CD4-positive, alpha-beta T cell (primary cell): ENCODE data around the gene ADAMTS12. TPM values are rescaled to one million over a fixed set of nuclear protein-coding genes. Genes with fewer than 3 reads are reported as not detected.

ENCODE experiments used
- ATAC-seq: fragments of 200-7000 bp; cut with Tn5 transposase; one replicate; pipeline ENCODE4 v1.10.0; 2022; ENCODE audit warnings: mild to moderate bottlenecking; ENCODE audit not compliant: poor library complexity
- CTCF ChIA-PET: fragments of 350-600 bp; sonication (Branson Sonifier 250); formaldehyde crosslinking; loops from one replicate; lab custom pipeline; 2021; ENCODE audit warnings: antibody characterized with exemption, inconsistent platforms; lab: Charles Lee
- POLR2A ChIA-PET: fragments of 350-600 bp; sonication (Branson Sonifier 250); formaldehyde crosslinking; loops from one replicate; lab custom pipeline; 2021; ENCODE audit warnings: antibody characterized with exemption, inconsistent platforms; lab: Charles Lee
- DNase-seq, 14 experiments: peaks; one replicate each; pipeline ENCODE4 v3.0.0-alpha.2; 2013 to 2020; ENCODE audit warnings: mixed read lengths in 2 of 14
- H3K27ac ChIP-seq, 2 donors: one replicate each; pipeline versions ENCODE4 v1.5.1 to v1.7.0; 2013; ENCODE audit warnings: low read length in 2 of 2, low read depth in 1 of 2, mild to moderate bottlenecking in 1 of 2
- H3K27me3 ChIP-seq, 2 experiments: 1 replicate in 1 of 2; 2 replicates in 1 of 2; pipeline versions ENCODE4 v1.6.1 to v1.7.0; 2013; ENCODE audit warnings: low read length in 2 of 2, control low read depth in 1 of 2, mild to moderate bottlenecking in 1 of 2, moderate library complexity in 1 of 2; ENCODE audit not compliant: insufficient read depth in 2 of 2, control insufficient read depth in 1 of 2
- H3K36me3 ChIP-seq: one replicate; pipeline ENCODE4 v1.6.1; 2013; ENCODE audit warnings: low read length, control low read depth; ENCODE audit not compliant: insufficient read depth
- H3K4me1 ChIP-seq: one replicate; pipeline ENCODE4 v1.6.1; 2013; ENCODE audit warnings: low read length, control low read depth; ENCODE audit not compliant: insufficient read depth
- H3K4me3 ChIP-seq: one replicate; pipeline ENCODE4 v1.5.1; 2013; ENCODE audit warnings: mild to moderate bottlenecking, low read length, moderate library complexity
- H3K9me3 ChIP-seq, 2 experiments: 1 replicate in 1 of 2; 2 replicates in 1 of 2; pipeline versions ENCODE4 v1.6.1 to v1.7.0; 2013; ENCODE audit warnings: low read length in 2 of 2, mild to moderate bottlenecking in 2 of 2, control low read depth in 1 of 2, moderate library complexity in 1 of 2; ENCODE audit not compliant: control insufficient read depth in 1 of 2, insufficient read depth in 1 of 2
- H3K27ac Mint-ChIP-seq: one replicate; pipeline ENCODE4 v1.8.0; 2020; ENCODE audit warnings: mixed read lengths
- H3K27me3 Mint-ChIP-seq: one replicate; pipeline ENCODE4 v1.8.0; 2021; ENCODE audit warnings: mixed read lengths
- H3K36me3 Mint-ChIP-seq: one replicate; pipeline ENCODE4 v1.8.0; 2021; ENCODE audit warnings: low read depth, mixed read lengths
- H3K4me1 Mint-ChIP-seq: one replicate; pipeline ENCODE4 v1.8.0; 2021; ENCODE audit warnings: low read depth, mixed read lengths
- H3K4me3 Mint-ChIP-seq: one replicate; pipeline ENCODE4 v1.8.0; 2020; ENCODE audit warnings: mild to moderate bottlenecking, mixed read lengths
- H3K9me3 Mint-ChIP-seq: one replicate; pipeline ENCODE4 v1.8.0; 2020; ENCODE audit warnings: mixed read lengths
- intact Hi-C, 2 experiments: fragments of 100-400 bp; cut with DNase I in 1 of 2; cut with micrococcal nuclease in 1 of 2; formaldehyde crosslinking; loops; one replicate each; pipeline versions ENCODE4 v1.15.1 to v1.9.0; 2023 to 2025; cut with DNase I, micrococcal nuclease
- total RNA-seq, 174 experiments: library from RNA in 2 of 174; stranded (reverse) in 2 of 174; gene quantifications; one replicate each; pipeline ENCODE4 v1.2.3 and lab custom pipeline; 2021 to 2026
- TF ChIP-seq, protein P1 (sequence below): fragments of 200-600 bp; IDR thresholded peaks from one replicate; pipeline ENCODE4 v1.8.0; 2022; ENCODE audit warnings: antibody characterized with exemption, mild to moderate bottlenecking

ADAMTS12 gene
- total RNA-seq, 2 experiments from 2014 or later: 0.06 TPM; not detected in 1

DNA sequence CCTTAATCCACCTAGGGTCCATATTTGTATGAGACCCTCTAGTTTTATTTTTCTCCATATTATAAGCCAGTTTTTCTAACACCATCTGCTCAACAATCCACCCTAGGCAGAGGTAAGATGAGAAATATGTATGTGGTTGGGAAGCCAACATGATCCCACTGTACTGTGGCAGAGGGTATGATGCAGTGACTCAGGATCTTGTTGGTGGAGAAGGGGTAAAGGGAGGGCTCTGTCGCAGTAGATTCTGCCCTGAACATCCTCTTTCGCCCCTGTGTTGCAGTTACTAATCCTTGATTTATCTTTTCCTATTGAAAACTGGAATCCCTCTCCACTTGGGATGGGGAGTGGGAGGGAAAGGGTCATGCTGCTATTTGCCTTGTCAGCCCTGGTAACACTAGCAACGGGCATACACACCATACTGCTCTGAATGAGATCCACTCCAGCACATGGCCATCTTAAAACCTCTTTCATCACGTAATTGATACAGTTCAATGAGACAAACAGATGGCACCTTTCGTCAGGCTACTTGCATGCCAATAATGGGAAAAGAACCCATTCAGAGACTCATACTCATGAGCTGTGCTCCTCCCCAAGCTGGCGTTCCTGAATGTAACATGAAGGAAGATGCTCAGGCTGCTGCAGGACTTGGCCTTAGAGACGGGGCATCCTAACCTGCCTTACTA lies 63.0 kb downstream of the ADAMTS12 start:
- Histone ChIP-seq H3K27me3 (no peaks in the 10 kb centered on the region), H3K4me1 (no peaks in the 10 kb centered on the region), H3K27ac (no peak overlapping the region), H3K36me3 (no peaks in the 10 kb centered on the region), H3K9me3 (no peaks in the 10 kb centered on the region), H3K4me3 (no peak overlapping the region)
- H3K27ac Mint-ChIP-seq: no peak overlapping the region
- CTCF ChIA-PET: no interaction called here
- H3K36me3 Mint-ChIP-seq: no peaks in the 10 kb centered on the region
- ATAC-seq (no peak), DNase-seq (no peak)
- H3K4me3 Mint-ChIP-seq: no peak overlapping the region
- H3K27me3 Mint-ChIP-seq: peaks cover 10% of the 10 kb centered on the region
- H3K4me1 Mint-ChIP-seq: no peaks in the 10 kb centered on the region
- POLR2A ChIA-PET: no interaction called here
- TF ChIP-seq, protein P1, sequence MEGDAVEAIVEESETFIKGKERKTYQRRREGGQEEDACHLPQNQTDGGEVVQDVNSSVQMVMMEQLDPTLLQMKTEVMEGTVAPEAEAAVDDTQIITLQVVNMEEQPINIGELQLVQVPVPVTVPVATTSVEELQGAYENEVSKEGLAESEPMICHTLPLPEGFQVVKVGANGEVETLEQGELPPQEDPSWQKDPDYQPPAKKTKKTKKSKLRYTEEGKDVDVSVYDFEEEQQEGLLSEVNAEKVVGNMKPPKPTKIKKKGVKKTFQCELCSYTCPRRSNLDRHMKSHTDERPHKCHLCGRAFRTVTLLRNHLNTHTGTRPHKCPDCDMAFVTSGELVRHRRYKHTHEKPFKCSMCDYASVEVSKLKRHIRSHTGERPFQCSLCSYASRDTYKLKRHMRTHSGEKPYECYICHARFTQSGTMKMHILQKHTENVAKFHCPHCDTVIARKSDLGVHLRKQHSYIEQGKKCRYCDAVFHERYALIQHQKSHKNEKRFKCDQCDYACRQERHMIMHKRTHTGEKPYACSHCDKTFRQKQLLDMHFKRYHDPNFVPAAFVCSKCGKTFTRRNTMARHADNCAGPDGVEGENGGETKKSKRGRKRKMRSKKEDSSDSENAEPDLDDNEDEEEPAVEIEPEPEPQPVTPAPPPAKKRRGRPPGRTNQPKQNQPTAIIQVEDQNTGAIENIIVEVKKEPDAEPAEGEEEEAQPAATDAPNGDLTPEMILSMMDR: no peak
- intact Hi-C loops: no loop called here
- H3K9me3 Mint-ChIP-seq: no peaks in the 10 kb centered on the region

DNA sequence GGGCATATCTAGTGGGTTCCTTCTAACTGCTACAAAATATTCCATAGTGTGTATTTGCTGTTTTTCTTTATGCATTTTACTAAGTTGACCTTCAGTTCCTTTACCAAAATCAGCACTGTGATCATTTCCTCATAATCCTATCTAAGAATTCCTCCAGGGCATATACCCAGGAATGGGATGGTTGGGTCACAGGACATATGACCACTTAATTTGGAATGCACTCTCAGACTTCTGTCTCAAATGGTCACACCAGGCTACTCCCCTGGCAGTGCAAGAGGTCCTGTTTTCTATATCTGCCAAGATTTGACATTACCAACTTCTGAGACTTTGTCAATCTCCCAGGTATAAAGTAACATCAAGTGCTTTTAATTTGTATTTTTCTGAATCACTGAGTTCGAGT lies 63.9 kb downstream of the ADAMTS12 start:
- TF ChIP-seq, protein P1: no peak
- Mint-ChIP-seq H3K27ac (no peak overlapping the region), H3K4me3 (no peak overlapping the region), H3K4me1 (no peaks in the 10 kb centered on the region), H3K9me3 (no peaks in the 10 kb centered on the region), H3K36me3 (no peaks in the 10 kb centered on the region), H3K27me3 (peaks cover 10% of the 10 kb centered on the region)
- Histone ChIP-seq H3K36me3 (no peaks in the 10 kb centered on the region), H3K9me3 (no peaks in the 10 kb centered on the region), H3K27ac (no peak overlapping the region), H3K27me3 (no peaks in the 10 kb centered on the region), H3K4me3 (no peak overlapping the region), H3K4me1 (no peaks in the 10 kb centered on the region)
- no peak for ATAC-seq
- no peak for DNase-seq
- intact Hi-C loops: no loop called here
- CTCF ChIA-PET: no interaction called here
- POLR2A ChIA-PET: no interaction called here

DNA sequence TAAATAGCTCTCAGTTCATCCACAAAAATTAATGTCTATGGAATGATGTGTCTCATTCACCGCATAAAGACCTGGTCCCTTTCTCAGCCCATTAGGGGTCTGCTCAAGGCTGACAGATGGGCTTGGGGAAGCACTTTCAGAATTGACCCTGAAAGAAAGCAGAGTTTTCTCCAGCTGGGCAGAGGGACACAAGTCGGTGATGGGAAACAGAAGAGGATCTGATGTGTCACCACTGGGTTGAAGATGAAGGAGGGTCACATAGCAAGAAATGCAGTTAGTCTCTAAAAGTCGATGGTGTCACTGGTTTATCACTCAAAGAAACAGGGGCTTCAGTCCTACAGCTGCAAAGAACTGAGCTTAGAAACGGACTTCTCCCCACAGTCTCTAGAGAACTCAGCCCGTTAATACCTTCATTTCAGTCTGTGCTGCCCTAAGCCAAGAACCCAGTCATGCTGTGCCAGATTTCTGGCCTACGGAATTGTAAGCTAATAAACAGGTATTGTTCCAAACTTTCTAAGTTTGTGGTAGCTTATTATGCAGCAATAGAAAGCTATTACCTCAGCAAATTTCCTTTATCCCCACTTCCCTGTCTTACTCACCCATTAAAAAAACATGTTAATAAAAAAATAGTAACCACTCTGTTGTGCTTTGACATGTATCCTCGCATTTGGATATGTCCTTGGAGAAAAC lies 64.6 kb downstream of the ADAMTS12 start:
- no peak overlapping the region for H3K27ac Mint-ChIP-seq
- H3K36me3 ChIP-seq: no peaks in the 10 kb centered on the region
- no peaks in the 10 kb centered on the region for H3K4me1 Mint-ChIP-seq
- intact Hi-C loops: no loop called here
- no peaks in the 10 kb centered on the region for H3K9me3 Mint-ChIP-seq
- POLR2A ChIA-PET: no interaction called here
- H3K9me3 ChIP-seq: no peaks in the 10 kb centered on the region
- no peak for ATAC-seq
- no peak overlapping the region for H3K4me3 Mint-ChIP-seq
- H3K4me3 ChIP-seq: no peak overlapping the region
- CTCF ChIA-PET: no interaction called here
- H3K27me3 Mint-ChIP-seq: peaks cover 10% of the 10 kb centered on the region
- no peaks in the 10 kb centered on the region for H3K4me1 ChIP-seq
- no peak overlapping the region for H3K27ac ChIP-seq
- H3K36me3 Mint-ChIP-seq: no peaks in the 10 kb centered on the region
- H3K27me3 ChIP-seq: no peaks in the 10 kb centered on the region
- DNase-seq: no peak
- TF ChIP-seq, protein P1: no peak
